CD1c-positive myeloid dendritic cell (primary cell): ENCODE results near the gene PRPF8.
A peak's percentile ranks its signal among the peaks of the same experiment; 100 is the strongest.

Source experiments
- DNase-seq: peaks from one replicate; pipeline ENCODE4 v3.0.0-alpha.2; 2016; ENCODE audit errors: extremely low spot score

Gene PRPF8

GRCh38 chr17:1645207-1646171 is 39.2 kb downstream of the PRPF8 start, which contains the start of gene SCARF1:
Gene SCARF1, minus strand, starts transcription at chr17:1645732. Its CDS starts 35 bp downstream, at chr17:1645697.
- DNase-seq = peak; percentile 55

GRCh38 chr17:1644493-1645206 is 40.0 kb downstream of the PRPF8 start:
- DNase-seq = peak; percentile 82

DNA sequence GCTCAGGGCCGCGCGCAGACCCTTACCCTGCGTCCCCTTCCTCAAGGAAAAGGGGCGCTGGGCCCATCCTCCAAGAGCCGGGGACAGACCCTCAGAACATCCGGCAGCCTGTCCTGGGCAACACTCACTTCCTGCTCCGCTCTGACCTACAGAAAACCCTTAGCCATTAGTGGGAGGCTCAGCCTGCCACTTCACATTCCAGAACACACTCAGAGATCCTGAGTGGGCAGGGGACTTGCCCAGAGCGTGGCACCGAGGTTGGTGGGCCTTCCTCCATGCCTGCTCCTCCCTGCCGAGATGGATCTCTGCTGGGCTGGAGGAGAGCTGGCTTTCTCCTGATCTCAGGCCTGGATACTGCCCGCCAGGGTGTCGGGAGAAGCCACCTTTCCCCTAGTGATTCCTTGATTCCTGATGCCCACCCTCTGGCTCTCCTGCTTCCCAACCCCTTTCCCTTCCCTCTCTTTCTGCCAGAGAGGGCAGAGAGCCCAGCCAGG is 40.6 kb downstream of the PRPF8 start:
- DNase-seq = peak; percentile 63

DNA sequence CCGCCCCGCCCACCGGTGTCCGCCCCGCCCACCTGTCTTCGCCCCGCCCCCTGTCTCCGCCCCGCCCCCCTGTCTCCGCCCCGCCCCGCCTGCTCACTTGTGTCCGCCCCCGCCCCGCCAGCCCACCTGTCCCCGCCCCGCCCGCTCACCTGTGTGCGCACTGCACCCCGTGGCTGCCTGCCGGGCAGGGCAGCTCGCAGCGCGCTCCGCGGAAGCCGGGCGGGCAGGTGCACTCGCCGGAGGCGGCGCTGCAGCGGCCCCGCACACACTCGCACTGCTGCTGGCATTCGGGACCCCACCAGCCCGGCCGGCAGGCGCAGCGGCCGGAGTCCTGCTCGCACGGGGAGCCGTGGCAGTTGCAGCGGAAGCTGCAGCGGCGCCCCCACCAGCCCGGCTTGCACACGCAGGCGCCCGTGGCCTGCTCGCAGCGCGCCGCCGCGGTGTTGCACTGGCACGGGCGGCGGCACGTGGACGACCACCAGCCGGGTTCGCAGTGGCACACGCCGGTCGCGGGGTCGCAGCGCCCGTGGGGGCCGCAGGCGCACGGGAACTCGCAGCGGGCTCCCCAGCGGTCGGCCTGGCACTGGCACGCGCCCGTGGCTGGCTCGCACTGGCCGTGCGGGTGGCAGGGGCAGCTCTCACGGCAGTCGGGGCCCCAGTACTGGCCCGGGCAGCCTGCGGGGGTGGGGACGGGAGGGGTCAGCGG is 41.2 kb downstream of the PRPF8 start:
- DNase-seq = peak; percentile 62

DNA sequence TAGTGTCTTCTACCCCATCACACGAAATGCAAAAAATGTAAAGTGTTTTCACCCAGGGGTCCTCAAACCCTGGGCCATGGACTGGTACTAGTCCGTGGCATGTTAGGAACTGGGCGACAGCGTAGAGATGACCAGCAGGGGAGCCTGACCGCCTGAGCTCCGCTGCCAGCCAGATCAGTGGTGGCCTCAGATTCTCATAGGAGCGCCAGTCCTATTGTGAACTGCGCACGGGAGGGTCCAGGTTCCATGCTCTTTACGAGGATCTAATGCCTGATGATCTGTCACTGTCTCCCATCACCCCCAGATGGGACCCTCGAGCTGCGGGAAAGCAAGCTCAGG is 43.6 kb downstream of the PRPF8 start:
- no peak for DNase-seq

- DNase-seq = no peak
Measured at GRCh38 chr17:1640329-1641064, 44.2 kb downstream of the PRPF8 start.

GRCh38 chr17:1639549-1640180 is 45.0 kb downstream of the PRPF8 start:
- peak; percentile 24 for DNase-seq

DNA sequence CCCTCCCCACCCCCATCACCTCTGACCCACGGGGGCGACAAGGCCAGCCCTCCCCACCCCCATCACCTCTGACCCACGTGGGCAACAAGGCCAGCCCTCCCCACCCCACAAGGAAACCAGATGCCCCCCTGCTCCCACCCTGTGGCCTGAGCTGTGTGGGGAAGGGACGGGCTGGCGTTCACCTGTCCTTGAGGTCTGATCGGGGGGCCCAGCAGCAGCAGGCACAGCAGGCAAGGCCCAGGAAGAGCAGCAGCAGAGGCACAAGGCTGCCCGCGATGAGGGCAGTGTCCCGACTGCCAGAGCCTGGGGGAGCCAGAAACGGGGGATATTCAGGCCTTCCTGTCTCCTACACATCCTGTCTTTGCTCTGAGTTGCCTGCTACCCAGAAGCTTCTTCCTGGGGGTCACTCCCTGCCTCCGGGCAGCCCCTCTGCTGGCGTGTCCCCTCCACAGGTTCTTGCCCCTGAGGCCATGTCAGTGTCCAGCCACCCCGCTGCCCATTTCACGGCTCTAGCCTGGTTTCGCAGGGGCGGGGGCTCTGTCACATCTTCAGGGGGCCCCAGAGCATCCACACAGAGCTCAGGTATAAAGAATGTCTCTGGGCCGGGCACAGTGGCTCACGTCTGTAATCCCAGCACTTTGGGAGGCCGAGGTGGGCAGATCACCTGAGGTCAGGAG is 45.9 kb downstream of the PRPF8 start:
- no peak for DNase-seq

DNA sequence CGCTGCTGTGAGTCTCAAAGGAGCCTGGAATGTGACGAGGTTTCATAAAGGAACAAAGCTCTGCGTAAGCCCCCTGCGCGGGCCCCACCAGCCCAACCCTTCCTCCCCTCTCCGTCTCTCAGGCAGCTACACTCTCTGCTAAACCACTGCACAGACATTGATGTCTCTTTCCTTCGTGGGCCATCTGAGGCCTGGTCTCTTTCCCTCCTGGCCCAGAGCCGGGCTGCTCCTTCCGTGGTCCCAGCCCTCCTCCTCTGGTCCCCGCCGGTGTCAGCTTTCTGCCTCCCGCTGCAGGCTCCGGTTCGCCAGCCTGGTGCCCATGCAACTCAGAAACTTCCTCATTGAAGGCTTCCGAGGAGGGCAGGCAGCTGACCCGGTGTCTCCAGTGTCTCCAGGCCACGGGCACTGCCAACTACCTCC is 46.5 kb downstream of the PRPF8 start:
- DNase-seq = no peak

DNA sequence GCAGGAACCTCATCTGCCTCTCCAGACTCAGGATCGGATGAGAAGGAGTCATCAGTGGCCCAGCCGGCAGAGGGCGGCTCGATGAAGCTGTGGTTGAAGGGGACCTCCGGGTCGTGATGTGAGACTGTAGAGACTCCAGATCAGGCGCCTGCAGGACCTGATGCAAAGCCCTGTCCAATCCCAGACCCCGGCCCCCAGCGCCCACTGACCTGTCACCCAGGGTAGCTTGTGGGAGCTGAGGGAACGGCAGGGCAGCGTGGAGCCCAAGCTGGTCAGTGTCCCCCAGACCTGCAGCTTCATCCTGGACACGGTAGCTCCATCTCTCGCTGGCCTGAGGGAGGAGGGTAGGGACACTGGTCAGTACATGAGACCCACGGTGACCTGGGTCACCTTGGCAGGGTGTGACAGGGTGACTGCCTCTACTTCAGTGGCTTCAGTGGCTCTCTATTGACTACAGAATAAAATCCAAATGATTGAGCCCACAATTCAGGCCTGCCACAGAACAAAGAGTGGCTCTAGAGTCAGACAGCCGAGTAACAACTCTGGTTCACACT is 47.9 kb downstream of the PRPF8 start:
- no peak for DNase-seq

DNA sequence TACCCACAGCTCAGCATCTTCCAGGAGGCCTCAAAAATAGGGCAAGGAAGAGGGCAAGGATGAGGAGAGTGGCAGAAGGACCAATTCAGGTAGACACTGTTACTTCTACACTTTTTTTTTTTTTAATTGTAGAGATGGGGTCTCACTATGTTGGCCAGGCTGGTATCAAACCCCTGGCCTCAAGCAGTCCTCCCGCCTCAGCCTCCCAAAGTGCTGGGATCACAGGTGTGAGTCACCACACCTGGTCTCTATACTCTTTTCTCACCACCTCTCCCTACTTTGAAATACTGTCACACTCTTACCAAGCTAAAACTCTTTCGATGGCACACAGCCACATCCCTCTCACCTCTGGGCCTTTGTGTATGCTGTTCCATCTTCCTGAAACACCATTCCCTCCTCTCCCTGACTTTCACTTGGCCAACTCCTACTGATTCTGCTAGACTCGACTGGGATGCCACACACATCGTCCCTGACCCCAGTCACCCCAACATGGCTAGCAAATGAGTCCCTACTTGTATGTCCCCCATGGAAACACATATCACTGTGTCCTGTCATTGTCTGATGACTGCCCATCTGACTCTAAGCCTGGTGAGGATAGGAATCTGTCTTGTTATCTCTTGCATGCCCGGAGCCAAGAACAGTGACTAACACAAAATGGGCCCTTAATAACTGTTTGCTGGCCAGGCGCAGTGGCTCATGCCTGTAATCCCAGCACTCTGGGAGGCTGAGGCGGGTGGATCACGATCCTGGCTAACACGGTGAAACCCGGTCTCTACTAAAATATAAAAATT is 48.8 kb downstream of the PRPF8 start:
- DNase-seq = no peak

DNA sequence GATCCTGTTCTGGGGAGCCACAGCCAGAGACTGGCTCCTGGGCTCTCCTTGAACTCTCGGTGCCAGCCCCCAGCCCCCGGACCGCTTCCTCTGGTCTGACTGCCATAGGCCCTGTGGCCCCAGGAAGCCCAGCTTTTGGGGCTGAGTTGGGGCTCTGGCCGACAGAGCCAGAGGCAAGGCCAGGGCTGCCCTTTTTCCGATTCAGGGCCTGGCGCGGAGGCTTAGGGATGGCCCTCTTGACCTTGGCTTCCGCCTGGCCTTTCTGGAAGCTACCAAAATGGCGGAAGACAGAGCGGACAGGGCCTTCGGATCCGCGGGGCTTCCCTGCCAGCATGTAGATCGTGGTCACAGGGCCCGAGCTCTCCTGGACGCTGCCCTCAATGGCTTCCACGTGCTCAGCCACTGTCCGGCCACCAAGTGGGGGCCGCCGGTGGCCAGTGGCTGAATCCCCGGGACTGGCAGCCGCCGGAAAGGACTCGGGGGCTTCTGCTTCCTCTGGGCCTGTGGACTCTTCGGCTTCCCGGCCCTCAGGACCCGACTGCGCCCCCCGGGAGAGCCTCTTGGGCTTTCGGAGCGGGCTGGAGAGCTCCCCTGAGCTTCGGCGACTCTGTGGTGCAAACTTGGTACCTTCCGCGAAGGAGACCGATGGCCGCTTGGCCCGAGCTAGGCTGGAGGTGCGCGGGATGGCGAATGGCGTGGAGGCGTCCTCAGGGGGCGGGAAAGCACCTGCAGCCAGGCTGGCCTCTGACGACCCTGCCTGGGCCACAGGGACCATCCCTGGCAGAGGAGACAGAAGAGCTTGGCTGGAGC is 49.6 kb downstream of the PRPF8 start:
- no peak for DNase-seq

DNA sequence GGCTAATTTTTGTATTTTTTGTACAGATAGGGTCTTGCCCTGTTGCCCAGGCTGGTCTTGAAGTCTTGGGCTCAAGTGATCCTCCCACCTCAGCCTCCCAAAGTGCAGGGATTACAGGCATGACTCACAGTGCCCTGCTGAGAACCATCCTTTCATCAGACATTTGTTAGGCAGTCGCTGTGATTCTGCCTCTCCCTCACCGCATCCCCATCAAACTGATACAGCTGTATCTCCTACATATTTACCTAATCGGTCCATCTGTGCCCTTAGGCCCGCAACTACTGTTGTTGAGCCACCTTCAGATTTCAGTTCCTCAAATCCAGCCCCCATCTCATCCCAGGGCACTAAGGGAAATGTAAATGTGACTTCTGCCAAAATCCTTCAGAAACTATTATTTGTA is 54.0 kb downstream of the PRPF8 start:
- DNase-seq = peak; percentile 51

DNA sequence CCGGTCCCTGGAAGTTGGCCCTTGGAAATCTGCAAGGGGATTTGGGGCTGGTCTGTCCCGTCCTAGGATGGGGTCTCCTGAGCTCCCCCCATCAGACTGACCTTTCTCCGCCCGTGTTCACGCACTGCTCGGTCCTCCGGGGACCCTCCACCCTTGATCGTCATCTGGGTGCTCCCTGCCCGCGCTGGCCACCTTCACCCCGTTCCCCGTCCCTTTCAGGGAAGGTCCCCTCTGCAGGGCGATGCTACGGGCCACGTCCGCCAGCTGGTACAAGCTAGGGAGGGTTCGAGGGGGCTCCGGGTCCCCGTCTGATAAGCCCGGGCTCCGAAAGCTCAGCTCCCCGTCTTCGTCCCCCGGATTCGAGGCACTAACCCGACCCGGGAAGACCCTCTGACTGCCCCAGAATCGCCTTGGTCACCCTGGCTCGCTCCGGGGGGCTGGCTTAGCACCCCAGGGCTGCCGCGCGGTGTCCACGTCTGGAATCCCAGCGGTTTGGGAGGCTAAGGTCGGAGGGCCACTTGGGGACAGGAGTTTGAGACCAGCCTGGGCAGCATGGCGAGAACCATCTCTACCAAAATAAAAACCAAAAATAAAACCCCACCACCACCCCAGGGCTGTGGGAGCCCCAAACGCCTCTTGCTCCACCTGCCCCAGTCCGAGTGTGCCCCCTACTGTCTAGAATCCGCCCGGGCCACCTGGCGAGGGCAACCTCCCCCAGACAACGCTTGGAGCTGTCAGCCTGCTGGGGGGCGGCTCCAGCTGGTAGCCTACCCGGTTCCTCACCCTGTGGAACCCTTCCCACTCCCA is 55.0 kb downstream of the PRPF8 start:
- peak; percentile 58 for DNase-seq

GRCh38 chr17:1628856-1629503 is 55.7 kb downstream of the PRPF8 start:
- peak; percentile 91 for DNase-seq

- peak; percentile 92 for DNase-seq
Measured at GRCh38 chr17:1627982-1628855, 56.4 kb downstream of the PRPF8 start, which contains the start of gene SLC43A2. Gene SLC43A2, minus strand, starts transcription at chr17:1628834. Its CDS starts 960 bp downstream, at chr17:1627874.
